MG63 (cell line): ENCODE measurements around the gene PARD3B. TPM values are rescaled to one million over a fixed set of nuclear protein-coding genes. Genes with fewer than 3 reads are reported as not detected.
A peak's percentile ranks its signal among the peaks of the same experiment; 100 is the strongest.

Experiments
- DNase-seq: peaks from one replicate; pipeline ENCODE4 v3.0.0-alpha.2; 2020
- H3K27me3 ChIP-seq: fragments of 250-450 bp; sonication (Bioruptor Pico); 2 replicates; pipeline ENCODE4 v1.5.1; 2020; ENCODE audit warnings: mild to moderate bottlenecking, moderate library complexity
- H3K36me3 ChIP-seq: fragments of 250-450 bp; sonication (Bioruptor Pico); 2 replicates; pipeline ENCODE4 v1.5.1; 2020; ENCODE audit warnings: mild to moderate bottlenecking, moderate library complexity
- H3K4me3 ChIP-seq: fragments of 250-450 bp; sonication (Bioruptor Pico); 2 replicates; pipeline ENCODE4 v1.5.1; 2020; ENCODE audit warnings: mild to moderate bottlenecking, moderate library complexity
- H3K9me3 ChIP-seq: fragments of 250-450 bp; sonication (Bioruptor Pico); 2 replicates; pipeline ENCODE4 v1.5.1; 2020; ENCODE audit warnings: mild to moderate bottlenecking, moderate library complexity
- total RNA-seq: library from RNA; depleted of rRNA; stranded (reverse); fragments of >200 nt; shearing (Covaris generic); gene quantifications from 2 replicates; pipeline ENCODE4 v1.2.3, GENCODE V29; 2014; ENCODE audit warnings: low replicate concordance

PARD3B gene
- total RNA-seq, 1 experiment from 2014 or later, result 4.5 TPM

GRCh38 chr2:204846471-204846870, 301.2 kb downstream of the PARD3B start:
- Histone ChIP-seq H3K4me3 (no peak overlapping the region), H3K36me3 (no peaks in the 10 kb centered on the region), H3K9me3 (no peaks in the 10 kb centered on the region), H3K27me3 (no peaks in the 10 kb centered on the region)
- no peak for DNase-seq

- Histone ChIP-seq H3K9me3 (no peaks in the 10 kb centered on the region), H3K4me3 (no peak overlapping the region), H3K36me3 (no peaks in the 10 kb centered on the region), H3K27me3 (no peaks in the 10 kb centered on the region)
- DNase-seq, result no peak
Observed at GRCh38 chr2:204849892-204850291, 304.6 kb downstream of the PARD3B start.

- Histone ChIP-seq H3K27me3 (no peaks in the 10 kb centered on the region), H3K4me3 (no peak overlapping the region), H3K36me3 (no peaks in the 10 kb centered on the region), H3K9me3 (no peaks in the 10 kb centered on the region)
- DNase-seq, result no peak
Observed at GRCh38 chr2:204850581-204850980, 305.3 kb downstream of the PARD3B start.

- Histone ChIP-seq H3K9me3 (no peaks in the 10 kb centered on the region), H3K27me3 (no peaks in the 10 kb centered on the region), H3K36me3 (no peaks in the 10 kb centered on the region), H3K4me3 (no peak overlapping the region)
- no peak for DNase-seq
Observed at GRCh38 chr2:204853905-204854304, 308.6 kb downstream of the PARD3B start.

- DNase-seq, result peak; percentile 84
- Histone ChIP-seq H3K27me3 (no peaks in the 10 kb centered on the region), H3K9me3 (no peaks in the 10 kb centered on the region), H3K4me3 (no peak overlapping the region), H3K36me3 (no peaks in the 10 kb centered on the region)
Observed at GRCh38 chr2:204860274-204860673, 315.0 kb downstream of the PARD3B start.

- H3K9me3 ChIP-seq, result no peaks in the 10 kb centered on the region
- DNase-seq, result no peak
- H3K36me3 ChIP-seq, result no peaks in the 10 kb centered on the region
- H3K27me3 ChIP-seq, result no peaks in the 10 kb centered on the region
- H3K4me3 ChIP-seq, result no peak overlapping the region
Observed at GRCh38 chr2:204862809-204863208, 317.5 kb downstream of the PARD3B start.

GRCh38 chr2:204863336-204863735, 318.1 kb downstream of the PARD3B start:
- DNase-seq, result no peak
- Histone ChIP-seq H3K9me3 (no peaks in the 10 kb centered on the region), H3K27me3 (no peaks in the 10 kb centered on the region), H3K4me3 (no peak overlapping the region), H3K36me3 (no peaks in the 10 kb centered on the region)

- no peak overlapping the region for H3K4me3 ChIP-seq
- no peak for DNase-seq
Observed at GRCh38 chr2:204869132-204869823, 324.0 kb downstream of the PARD3B start.

GRCh38 chr2:204870053-204870452, 324.8 kb downstream of the PARD3B start:
- Histone ChIP-seq H3K9me3 (no peaks in the 10 kb centered on the region), H3K36me3 (no peaks in the 10 kb centered on the region), H3K27me3 (no peaks in the 10 kb centered on the region), H3K4me3 (no peak overlapping the region)
- no peak for DNase-seq

More at GRCh38 chr2:204869132-204869823, 324.0 kb downstream of the PARD3B start:
- Histone ChIP-seq H3K27me3 (no peaks in the 10 kb centered on the region), H3K9me3 (no peaks in the 10 kb centered on the region), H3K36me3 (no peaks in the 10 kb centered on the region)

- no peaks in the 10 kb centered on the region for H3K9me3 ChIP-seq
- DNase-seq, result no peak
Observed at GRCh38 chr2:204871231-204871953, 326.1 kb downstream of the PARD3B start.

GRCh38 chr2:204876311-204876710, 331.0 kb downstream of the PARD3B start:
- no peak for DNase-seq
- Histone ChIP-seq H3K4me3 (no peak overlapping the region), H3K27me3 (no peaks in the 10 kb centered on the region), H3K9me3 (0 out of 2 replicates have a peak, but pooled peaks cover 3% of the 10 kb centered on the region), H3K36me3 (no peaks in the 10 kb centered on the region)

More at GRCh38 chr2:204871231-204871953, 326.1 kb downstream of the PARD3B start:
- Histone ChIP-seq H3K36me3 (no peaks in the 10 kb centered on the region), H3K4me3 (no peak overlapping the region), H3K27me3 (no peaks in the 10 kb centered on the region)

GRCh38 chr2:204877691-204878090, 332.4 kb downstream of the PARD3B start:
- H3K4me3 ChIP-seq, result no peak overlapping the region
- H3K9me3 ChIP-seq, result 0 out of 2 replicates have a peak, but pooled peaks cover 3% of the 10 kb centered on the region
- H3K36me3 ChIP-seq, result no peaks in the 10 kb centered on the region
- H3K27me3 ChIP-seq, result no peaks in the 10 kb centered on the region
- no peak for DNase-seq

- Histone ChIP-seq H3K27me3 (no peaks in the 10 kb centered on the region), H3K4me3 (no peak overlapping the region), H3K9me3 (0 out of 2 replicates have a peak, but pooled peaks cover 3% of the 10 kb centered on the region), H3K36me3 (no peaks in the 10 kb centered on the region)
- DNase-seq, result no peak
Observed at GRCh38 chr2:204880928-204881327, 335.7 kb downstream of the PARD3B start.

GRCh38 chr2:204881655-204882054, 336.4 kb downstream of the PARD3B start:
- Histone ChIP-seq H3K36me3 (no peaks in the 10 kb centered on the region), H3K9me3 (0 out of 2 replicates have a peak, but pooled peaks cover 3% of the 10 kb centered on the region), H3K27me3 (no peaks in the 10 kb centered on the region), H3K4me3 (no peak overlapping the region)
- DNase-seq, result no peak

- no peaks in the 10 kb centered on the region for H3K27me3 ChIP-seq
- no peak for DNase-seq
- H3K9me3 ChIP-seq, result no peaks in the 10 kb centered on the region
- H3K36me3 ChIP-seq, result no peaks in the 10 kb centered on the region
- no peak overlapping the region for H3K4me3 ChIP-seq
Observed at GRCh38 chr2:204885747-204886146, 340.5 kb downstream of the PARD3B start.

GRCh38 chr2:204886713-204887112, 341.4 kb downstream of the PARD3B start:
- Histone ChIP-seq H3K4me3 (no peak overlapping the region), H3K27me3 (no peaks in the 10 kb centered on the region), H3K9me3 (no peaks in the 10 kb centered on the region), H3K36me3 (no peaks in the 10 kb centered on the region)
- no peak for DNase-seq

- Histone ChIP-seq H3K4me3 (no peak overlapping the region), H3K36me3 (no peaks in the 10 kb centered on the region), H3K9me3 (no peaks in the 10 kb centered on the region), H3K27me3 (no peaks in the 10 kb centered on the region)
- no peak for DNase-seq
Observed at GRCh38 chr2:204888222-204888621, 342.9 kb downstream of the PARD3B start.

GRCh38 chr2:204890680-204891079, 345.4 kb downstream of the PARD3B start:
- no peak for DNase-seq
- no peaks in the 10 kb centered on the region for H3K27me3 ChIP-seq

More at GRCh38 chr2:204890680-204891079, 345.4 kb downstream of the PARD3B start:
- H3K4me3 ChIP-seq, result no peak overlapping the region
- no peaks in the 10 kb centered on the region for H3K36me3 ChIP-seq
- H3K9me3 ChIP-seq, result no peaks in the 10 kb centered on the region
